ENCODE measurements around the gene TMEM59L.
A peak's percentile ranks its signal among the peaks of the same experiment; 100 is the strongest.

- peak; percentile 80 to 93 (median 88) for TF ChIP-seq CTCF (IDR thresholded peaks at IDR 0.05)
- TF ChIP-seq POLR2A (IDR thresholded peaks at IDR 0.05): peak; percentile 28 to 55
- peak; percentile 26 for TF ChIP-seq POLR2AphosphoS5 (IDR thresholded peaks at IDR 0.05)
Observed at GRCh38 chr19:18588611-18589379, 23.9 kb upstream of the TMEM59L start, which contains the start of gene REX1BD.
